ENCODE results near the gene EML5.

EML5 gene

GRCh38 chr14:88614218-88614907, 178.4 kb downstream of the EML5 start:
- DNase-seq (ENCODE audit: low spot score) = no peak

- DNase-seq (ENCODE audit: low spot score) = no peak
These were observed 179.2 kb downstream of the EML5 start for GRCh38 chr14:88613552-88614010.

- no peak for DNase-seq (ENCODE audit: low spot score)
These were observed 179.8 kb downstream of the EML5 start for GRCh38 chr14:88612981-88613380.

GRCh38 chr14:88611878-88612277, 180.9 kb downstream of the EML5 start:
- no peak for DNase-seq (ENCODE audit: low spot score)

DNA sequence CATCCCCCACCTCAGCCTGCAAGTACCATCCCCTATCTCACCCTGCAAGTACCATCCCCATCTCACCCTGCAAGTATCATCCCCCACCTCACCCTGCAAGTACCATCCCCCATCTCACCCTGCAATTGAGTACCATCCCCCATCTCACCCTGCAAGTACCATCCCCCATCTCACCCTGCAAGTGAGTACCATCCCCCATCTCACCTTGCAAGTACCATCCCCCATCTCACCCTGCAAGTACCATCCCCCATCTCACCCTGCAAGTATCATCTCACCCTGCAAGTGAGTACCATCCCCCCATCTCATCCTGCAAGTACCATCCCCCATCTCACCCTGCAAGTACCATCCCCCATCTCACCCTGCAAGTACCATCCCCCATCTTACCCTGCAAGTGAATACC, 184.9 kb downstream of the EML5 start:
- DNase-seq (ENCODE audit: low spot score) = no peak

GRCh38 chr14:88605594-88605993, 187.2 kb downstream of the EML5 start:
- no peak for DNase-seq (ENCODE audit: low spot score)

DNA sequence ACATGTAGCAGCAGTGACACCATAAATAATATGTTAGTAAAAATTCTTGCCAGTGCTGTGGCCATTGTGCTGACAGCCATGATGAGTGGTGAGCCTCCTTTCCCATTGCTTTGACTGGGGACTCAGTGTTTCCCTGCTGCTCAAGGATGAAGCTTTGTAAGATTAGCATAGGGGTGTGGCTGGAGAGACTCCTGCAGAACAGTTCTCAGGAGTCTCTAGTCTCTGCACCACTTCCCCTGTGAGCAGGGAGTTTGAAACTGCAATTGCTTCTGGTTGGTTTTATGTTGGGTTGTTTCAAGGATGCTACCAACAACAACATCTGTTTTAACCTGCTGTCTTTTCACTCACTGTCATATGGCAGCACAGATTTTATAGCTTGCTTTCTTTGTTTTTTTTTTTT, 188.5 kb downstream of the EML5 start:
- DNase-seq (ENCODE audit: low spot score) = no peak

DNA sequence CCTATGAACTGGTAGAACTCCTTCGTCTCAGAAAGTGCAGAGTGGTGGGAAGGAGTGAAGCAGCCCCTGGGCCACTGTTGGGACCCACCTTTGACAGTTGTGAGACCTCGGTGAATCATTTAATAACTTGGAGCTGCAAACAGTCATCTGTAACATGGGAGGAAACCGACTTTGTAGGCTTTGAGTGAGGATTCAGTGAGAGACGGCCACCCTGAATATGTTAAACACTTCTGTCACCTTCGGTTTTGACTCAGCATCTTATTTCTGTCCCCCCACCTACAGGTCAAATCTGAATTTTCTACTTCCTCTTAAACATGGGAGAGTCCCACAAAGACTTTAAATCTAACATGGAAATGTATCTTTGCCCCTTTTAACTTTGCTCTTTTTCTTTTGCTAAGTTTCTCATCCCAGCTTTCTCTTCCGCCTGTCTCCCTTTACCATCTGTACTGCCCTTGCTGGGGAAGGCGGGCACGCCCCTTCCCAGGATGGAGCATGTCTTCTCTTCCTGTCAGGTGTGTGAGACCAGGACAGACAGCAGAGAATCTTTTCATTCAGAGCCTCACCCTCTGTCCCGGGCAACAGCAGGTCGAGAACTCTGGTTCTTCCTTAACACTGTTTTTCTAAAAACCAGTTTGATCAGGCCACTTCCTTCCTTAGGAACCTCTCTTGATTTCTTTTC, 192.9 kb downstream of the EML5 start:
- DNase-seq (ENCODE audit: low spot score) = no peak

- no peak for DNase-seq (ENCODE audit: low spot score)
These were observed 193.4 kb downstream of the EML5 start for GRCh38 chr14:88599326-88599725.

- no peak for DNase-seq (ENCODE audit: low spot score)
These were observed 194.6 kb downstream of the EML5 start for GRCh38 chr14:88598097-88598675.

- DNase-seq (ENCODE audit: low spot score) = no peak
These were observed 195.2 kb downstream of the EML5 start for GRCh38 chr14:88597601-88598000.

- DNase-seq (ENCODE audit: low spot score) = no peak
These were observed 195.7 kb downstream of the EML5 start for GRCh38 chr14:88597038-88597437.

DNA sequence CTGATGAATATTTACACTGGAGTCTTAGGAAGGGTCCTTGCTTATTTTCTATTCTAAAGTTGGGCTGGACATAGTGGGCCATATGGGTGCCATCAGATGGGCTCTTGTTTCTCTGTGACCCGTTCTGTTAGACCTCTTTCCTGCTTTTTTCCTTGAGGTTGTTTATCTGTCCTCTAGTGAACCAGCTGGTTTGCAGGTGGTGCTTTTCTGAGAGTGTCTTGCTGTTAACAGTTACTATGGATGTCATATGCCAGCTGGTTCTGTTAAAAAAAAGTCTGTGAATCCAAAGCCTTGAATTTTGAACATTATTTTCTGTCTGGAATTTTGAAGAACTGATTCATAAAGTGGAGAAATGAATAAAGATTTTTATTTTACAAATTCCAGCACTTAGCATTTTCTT, 200.7 kb downstream of the EML5 start:
- DNase-seq (ENCODE audit: low spot score) = no peak

- DNase-seq (ENCODE audit: low spot score) = no peak
These were observed 202.6 kb downstream of the EML5 start for GRCh38 chr14:88590173-88590572.

- DNase-seq (ENCODE audit: low spot score) = no peak
These were observed 204.7 kb downstream of the EML5 start for GRCh38 chr14:88588081-88588480.

GRCh38 chr14:88584451-88584850, 208.3 kb downstream of the EML5 start:
- no peak for DNase-seq (ENCODE audit: low spot score)

- DNase-seq (ENCODE audit: low spot score) = no peak
These were observed 216.5 kb downstream of the EML5 start for GRCh38 chr14:88576222-88576621.

DNA sequence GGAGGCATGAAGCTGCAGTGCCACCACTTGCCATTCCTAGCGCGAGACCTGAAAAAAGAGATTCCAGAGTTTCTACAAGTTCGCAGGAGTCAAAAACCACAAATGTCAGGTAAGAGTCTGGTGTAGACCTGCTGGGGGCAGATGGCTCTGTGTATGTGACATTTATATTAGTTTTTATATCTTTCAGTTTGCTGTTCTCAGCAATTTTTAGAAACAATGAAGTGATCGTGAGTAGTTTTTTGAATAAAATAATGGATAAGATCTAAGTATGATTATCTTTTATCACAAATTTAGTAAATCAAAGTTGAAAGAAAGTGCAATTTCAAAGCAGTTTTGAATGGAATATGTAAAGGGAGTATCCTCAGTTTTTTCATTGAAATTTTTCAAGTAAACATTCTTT, 220.6 kb downstream of the EML5 start:
- no peak for DNase-seq (ENCODE audit: low spot score)

DNA sequence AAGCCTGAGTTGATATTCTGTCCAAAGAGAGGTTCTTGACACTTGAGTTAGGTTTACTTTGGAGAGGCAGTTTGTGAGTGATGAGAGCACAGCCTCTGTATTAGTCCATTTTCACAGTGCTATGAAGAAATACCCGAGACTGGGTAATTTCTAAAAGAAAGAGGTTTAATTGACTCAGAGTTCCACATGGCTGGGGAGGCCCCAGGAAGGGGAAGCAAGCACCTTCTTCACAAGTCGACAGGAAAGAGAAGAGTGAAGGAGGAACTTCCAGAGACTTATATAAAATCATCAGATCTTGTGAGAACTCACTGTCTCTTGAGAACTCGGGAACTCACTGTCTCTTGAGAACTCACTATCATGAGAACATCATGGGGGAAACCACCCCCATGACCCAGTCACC, 224.6 kb downstream of the EML5 start:
- no peak for DNase-seq (ENCODE audit: low spot score)

DNA sequence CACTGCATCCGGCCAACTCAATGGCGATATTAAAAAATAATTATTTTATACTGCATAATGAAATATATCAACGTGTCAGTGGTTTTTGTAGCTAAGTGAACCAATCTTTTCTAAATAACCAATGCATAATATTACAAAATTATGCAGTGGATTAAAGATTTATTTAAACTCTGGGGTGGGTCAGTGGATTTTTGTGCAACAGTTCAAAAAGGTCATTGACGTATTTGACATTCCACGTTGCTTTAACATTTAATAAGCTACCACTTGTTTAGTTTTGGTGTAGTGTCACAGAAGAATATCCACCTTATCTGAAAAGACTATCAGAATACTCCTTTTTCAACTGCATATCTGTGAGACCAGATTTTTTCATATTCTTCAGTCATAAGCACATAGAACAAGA, 227.3 kb downstream of the EML5 start:
- no peak for DNase-seq (ENCODE audit: low spot score)

DNA sequence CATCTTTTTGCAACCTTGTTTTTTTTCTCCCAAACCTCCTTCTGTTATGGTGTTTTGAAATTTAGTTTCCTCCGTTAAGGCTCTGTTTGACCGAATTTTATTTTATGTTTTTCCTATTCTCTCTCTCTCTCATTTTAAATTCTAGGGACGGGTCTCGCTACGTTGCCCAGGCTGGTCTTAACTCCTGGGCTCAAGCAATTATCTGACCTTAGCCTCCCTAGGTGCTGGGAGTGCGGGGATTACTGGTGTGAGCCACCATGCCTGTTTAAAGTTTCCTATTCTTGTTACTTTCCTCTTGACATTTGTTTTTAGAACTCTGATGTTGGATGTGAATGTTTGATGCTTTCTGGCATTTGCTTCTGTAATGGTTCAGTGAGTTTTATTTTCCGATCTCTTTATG, 228.9 kb downstream of the EML5 start:
- DNase-seq (ENCODE audit: low spot score) = no peak

- DNase-seq (ENCODE audit: low spot score) = peak; percentile 94
These were observed 229.7 kb downstream of the EML5 start, which contains the start of gene ZC3H14 for GRCh38 chr14:88562831-88563686. TSS of gene ZC3H14 (plus strand) at chr14:88563037. CDS start at chr14:88563134, 97 bp downstream.

DNA sequence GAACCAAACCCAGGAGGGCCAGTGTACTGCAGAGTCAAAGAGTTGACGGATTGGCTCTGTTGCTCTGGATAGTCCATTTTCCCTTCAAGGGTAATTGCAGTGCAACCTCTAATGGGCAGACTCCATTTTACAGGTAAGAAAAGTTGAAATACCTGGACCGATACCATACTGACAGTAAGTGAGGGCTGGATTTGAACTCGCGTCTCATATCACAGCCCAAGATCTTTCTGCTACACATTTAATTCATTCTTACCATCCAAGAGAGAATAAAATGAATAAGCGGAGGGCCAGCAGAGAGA, 230.3 kb downstream of the EML5 start:
- DNase-seq (ENCODE audit: low spot score) = no peak

Data from ecto neural progenitor cell (in vitro differentiated cells).